Testis (tissue), 3 donors: ENCODE data around the gene SBSN. TPM values are rescaled to one million over a fixed set of nuclear protein-coding genes. Genes with fewer than 3 reads are reported as not detected.

Experiments
- DNase-seq: peaks from one replicate; pipeline ENCODE4 v3.0.0-alpha.2; 2019
- H3K27ac ChIP-seq, 2 donors: fragments of 200-600 bp; sonication (generic); one replicate each; pipeline ENCODE4 v1.5.1; 2019
- H3K27me3 ChIP-seq: fragments of 200-600 bp; sonication (generic); one replicate; pipeline ENCODE4 v1.5.1; 2019
- H3K36me3 ChIP-seq: fragments of 200-600 bp; sonication (generic); one replicate; pipeline ENCODE4 v1.5.1; 2017; ENCODE audit warnings: low read depth; ENCODE audit errors: missing control alignments
- H3K4me1 ChIP-seq: fragments of 200-600 bp; sonication (generic); one replicate; pipeline ENCODE4 v1.5.1; 2019
- H3K4me3 ChIP-seq, 2 donors: fragments of 200-600 bp; sonication (generic); one replicate each; pipeline ENCODE4 v1.5.1; 2017 to 2019
- H3K9me3 ChIP-seq: fragments of 200-600 bp; sonication (generic); one replicate; pipeline ENCODE4 v1.5.1; 2017
- POLR2A ChIP-seq: fragments of 450-650 bp; IDR thresholded peaks from one replicate; pipeline ENCODE4 v1.6.1; 2017; ENCODE audit warnings: antibody characterized with exemption, mild to moderate bottlenecking, moderate library complexity
- WGBS, 2 donors: methylation state at CpG; one replicate each; pipeline ENCODE4 v1.1.5; 2018; 5-methylcytosine and 5-hydroxymethylcytosine counted together
- intact Hi-C: fragments of 100-400 bp; cut with DNase I; formaldehyde crosslinking; loops from one replicate; pipeline ENCODE4 v1.15.1; 2023; ENCODE audit warnings: low total_unique reads
- polyA plus RNA-seq: library from polyadenylated mRNA; stranded (reverse); fragments of 350-450 nt; fragmentation: Illumina TruSeq; extraction: RNeasy Lipid Tissue Mini Kit (QIAGEN cat#74804); gene quantifications from one replicate; pipeline ENCODE4 v1.2.3, GENCODE V29; 2014; ENCODE audit warnings: low read depth, low replicate concordance; ENCODE audit not compliant: insufficient read depth
- total RNA-seq, 2 donors: library from RNA; depleted of rRNA; stranded (reverse); fragments of >200 nt; gene quantifications; one replicate each; pipeline ENCODE4 v1.2.3, GENCODE V29; 2016
- TF ChIP-seq, protein P1 (sequence below), 3 experiments: fragments of 450-650 bp in 2 of 3; fragments of 200-600 bp in 1 of 3; sonication (generic) in 1 of 3; IDR thresholded peaks; one replicate each; pipeline ENCODE4 v1.5.1; 2016 to 2019; ENCODE audit warnings: antibody characterized with exemption in 3 of 3, mild to moderate bottlenecking in 2 of 3, moderate library complexity in 1 of 3

SBSN gene
- total and polyA plus RNA-seq, 3 donors from 2014 or later = 0.16 to 0.47 (median 0.19) TPM

DNA sequence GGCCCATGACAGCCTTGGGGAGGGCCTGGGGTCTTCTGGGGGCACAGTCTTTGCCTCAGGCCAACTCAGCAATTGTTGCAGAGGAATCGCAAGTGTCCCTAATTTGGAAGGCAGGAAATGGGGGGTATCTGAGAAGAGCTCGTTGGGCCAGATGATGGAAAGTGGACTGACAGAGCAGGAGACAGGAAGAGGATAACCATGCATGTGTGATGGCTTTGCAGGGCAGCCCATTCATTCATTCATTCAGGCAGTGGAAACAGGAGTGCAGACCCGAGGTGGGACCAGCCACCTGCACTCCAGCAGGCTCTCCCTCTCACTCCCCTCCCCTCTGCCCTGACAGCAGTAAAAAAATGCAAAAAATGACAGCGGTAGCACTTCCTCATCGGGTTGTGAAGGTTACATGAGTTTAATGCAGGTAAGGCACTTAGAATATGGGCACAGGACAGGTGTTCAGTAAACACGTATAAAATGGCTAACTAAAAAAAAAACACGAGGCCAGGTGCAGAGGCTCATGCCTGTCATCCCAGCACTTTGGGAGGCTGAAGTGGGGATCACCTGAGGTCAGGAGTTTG is 12.3 kb upstream of the SBSN start:
- Histone ChIP-seq H3K36me3 (no peaks in the 10 kb centered on the region), H3K4me1 (peaks cover 5% of the 10 kb centered on the region), H3K4me3 (no peak overlapping the region), H3K9me3 (no peaks in the 10 kb centered on the region), H3K27ac (no peak overlapping the region), H3K27me3 (no peaks in the 10 kb centered on the region)
- 80 to 89% methylated on average over 6 to 7 of the region's 7 CpGs for WGBS, 2 donors
- intact Hi-C loops = loop anchor here (10.0 kb wide), 2 partner anchors 104 to 174 kb away; partner anchors contain the start of genes COX6B1, ETV2 and KMT2B
- DNase-seq = no peak
- no peak for TF ChIP-seq POLR2A
- TF ChIP-seq, protein P1, sequence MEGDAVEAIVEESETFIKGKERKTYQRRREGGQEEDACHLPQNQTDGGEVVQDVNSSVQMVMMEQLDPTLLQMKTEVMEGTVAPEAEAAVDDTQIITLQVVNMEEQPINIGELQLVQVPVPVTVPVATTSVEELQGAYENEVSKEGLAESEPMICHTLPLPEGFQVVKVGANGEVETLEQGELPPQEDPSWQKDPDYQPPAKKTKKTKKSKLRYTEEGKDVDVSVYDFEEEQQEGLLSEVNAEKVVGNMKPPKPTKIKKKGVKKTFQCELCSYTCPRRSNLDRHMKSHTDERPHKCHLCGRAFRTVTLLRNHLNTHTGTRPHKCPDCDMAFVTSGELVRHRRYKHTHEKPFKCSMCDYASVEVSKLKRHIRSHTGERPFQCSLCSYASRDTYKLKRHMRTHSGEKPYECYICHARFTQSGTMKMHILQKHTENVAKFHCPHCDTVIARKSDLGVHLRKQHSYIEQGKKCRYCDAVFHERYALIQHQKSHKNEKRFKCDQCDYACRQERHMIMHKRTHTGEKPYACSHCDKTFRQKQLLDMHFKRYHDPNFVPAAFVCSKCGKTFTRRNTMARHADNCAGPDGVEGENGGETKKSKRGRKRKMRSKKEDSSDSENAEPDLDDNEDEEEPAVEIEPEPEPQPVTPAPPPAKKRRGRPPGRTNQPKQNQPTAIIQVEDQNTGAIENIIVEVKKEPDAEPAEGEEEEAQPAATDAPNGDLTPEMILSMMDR (IDR thresholded peaks at IDR 0.05) = no peak

DNA sequence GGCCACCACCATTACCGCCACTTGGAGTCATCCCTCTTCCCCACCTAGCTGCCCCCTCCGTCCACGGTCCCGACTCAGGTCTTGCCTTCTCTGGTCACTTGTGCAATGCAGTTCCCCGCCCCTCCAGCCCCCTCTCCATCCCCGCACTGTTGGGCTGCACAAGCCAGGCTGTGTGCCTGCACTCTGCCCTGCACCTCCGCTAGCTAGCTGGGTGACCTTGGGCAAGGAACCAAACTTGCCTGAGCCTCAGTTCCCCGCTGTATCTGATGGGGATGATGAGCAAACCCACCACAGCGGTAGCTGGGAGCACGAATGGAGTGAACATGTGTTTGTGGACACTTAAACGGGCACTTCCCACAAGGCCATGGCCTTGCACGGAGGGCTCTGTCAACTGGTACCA is 11.7 kb upstream of the SBSN start:
- no peak for DNase-seq
- WGBS, 2 donors = 77 to 85% methylated on average over 9 to 12 of the region's 12 CpGs

DNA sequence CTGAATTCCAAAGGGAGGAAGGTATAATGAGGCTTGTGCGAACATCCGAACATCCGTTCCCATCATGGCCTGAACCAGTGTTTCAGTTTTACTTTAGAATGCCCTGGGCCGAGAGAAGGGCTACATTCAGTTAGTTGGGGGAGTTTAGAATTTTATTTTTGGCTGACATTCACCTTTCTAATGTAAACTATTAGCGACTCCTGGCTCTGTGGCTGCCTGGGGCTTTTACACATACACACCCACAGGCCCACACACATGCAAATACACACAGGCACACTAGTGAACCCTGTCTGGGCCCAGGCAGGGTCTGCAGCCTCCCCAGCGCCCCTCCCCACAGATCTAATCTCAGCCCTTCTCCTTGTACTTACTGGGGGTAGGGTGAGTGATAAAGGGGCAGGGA is 11.2 kb upstream of the SBSN start:
- Histone ChIP-seq H3K9me3 (no peaks in the 10 kb centered on the region), H3K4me1 (peaks cover under 1% of the 10 kb centered on the region), H3K27me3 (no peaks in the 10 kb centered on the region), H3K27ac (no peak overlapping the region), H3K4me3 (no peak overlapping the region), H3K36me3 (no peaks in the 10 kb centered on the region)
- DNase-seq = no peak
- intact Hi-C loops = no loop called here
- TF ChIP-seq, protein P1 (IDR thresholded peaks at IDR 0.05) = no peak
- TF ChIP-seq POLR2A = no peak
- WGBS, 2 donors = 72 to 74% methylated on average over 6 of the region's 6 CpGs

More for the DNA sequence above, 11.7 kb upstream of the SBSN start:
- no peaks in the 10 kb centered on the region for H3K36me3 ChIP-seq
- H3K9me3 ChIP-seq = no peaks in the 10 kb centered on the region
- intact Hi-C loops = loop anchor here (10.0 kb wide), 2 partner anchors 105 to 175 kb away; partner anchors contain the start of genes COX6B1, ETV2 and KMT2B
- no peak overlapping the region for H3K27ac ChIP-seq
- H3K4me3 ChIP-seq = no peak overlapping the region
- H3K4me1 ChIP-seq = peaks cover 5% of the 10 kb centered on the region
- H3K27me3 ChIP-seq = no peaks in the 10 kb centered on the region
- TF ChIP-seq POLR2A = no peak
- TF ChIP-seq, protein P1 (IDR thresholded peaks at IDR 0.05) = no peak

DNA sequence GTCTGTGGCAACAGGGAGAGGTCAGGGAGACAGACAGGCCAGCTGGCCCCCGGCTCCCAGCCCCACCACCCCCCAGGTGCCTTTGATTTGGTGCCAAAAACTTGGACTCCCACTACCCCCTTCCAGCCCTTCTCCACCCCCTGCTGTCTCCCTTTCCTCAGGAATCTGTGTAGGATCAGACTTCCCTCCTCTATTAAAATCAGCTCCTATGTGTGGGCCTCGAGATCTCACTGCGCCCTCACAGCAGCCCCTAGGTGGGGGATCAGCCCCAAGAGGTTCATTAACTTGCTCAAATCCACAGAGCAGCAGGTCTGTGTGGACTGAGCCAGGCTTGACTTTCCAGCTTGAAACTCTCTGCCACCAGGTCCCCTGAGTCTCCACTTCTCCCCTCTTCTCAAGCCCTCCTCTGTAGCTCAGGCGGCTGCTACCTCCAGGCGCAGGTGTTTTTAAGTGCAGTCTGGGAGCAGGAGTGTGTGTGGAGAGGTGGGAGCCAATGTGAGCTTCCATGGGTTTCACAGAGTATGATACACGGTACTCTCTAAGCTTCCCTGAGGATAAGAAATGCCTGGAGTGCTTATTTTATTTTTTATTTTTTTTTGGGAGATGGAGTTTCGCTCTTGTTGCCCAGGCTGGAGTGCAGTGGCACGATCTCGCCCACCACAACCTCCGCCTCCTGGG is 6.8 kb upstream of the SBSN start:
- H3K4me3 ChIP-seq = no peak overlapping the region
- TF ChIP-seq, protein P1 (IDR thresholded peaks at IDR 0.05) = no peak
- no peak for TF ChIP-seq POLR2A
- WGBS, 2 donors = 68 to 86% methylated on average over 7 to 10 of the region's 10 CpGs
- H3K27ac ChIP-seq = no peak overlapping the region
- intact Hi-C loops = no loop called here
- no peaks in the 10 kb centered on the region for H3K9me3 ChIP-seq
- no peaks in the 10 kb centered on the region for H3K36me3 ChIP-seq
- no peaks in the 10 kb centered on the region for H3K27me3 ChIP-seq
- DNase-seq = no peak
- no peaks in the 10 kb centered on the region for H3K4me1 ChIP-seq
